ENCODE data around the gene SHH. TPM values are rescaled to one million over a fixed set of nuclear protein-coding genes. Genes with fewer than 3 reads are reported as not detected.
A peak's percentile ranks its signal among the peaks of the same experiment; 100 is the strongest.

SHH gene
- total and polyA plus RNA-seq, 2 donors (not counting 3 experiments of a cell fraction or from before 2014, with no cell fraction given), result not detected

- H3K27ac ChIP-seq (ENCODE audit: insufficient read depth, low read depth, low read length), result no peak overlapping the region
- dilution Hi-C loops (cut with MboI; ENCODE audit: extremely low pct_ligation_motif_present, low sequenced_read_pairs) (no loop called here), intact Hi-C loops (cut with micrococcal nuclease) (loop anchor here (1.0 kb wide), 3 partner anchors 136 to 949 kb away; no protein-coding TSS in a partner anchor)
- H3K4me2 ChIP-seq (ENCODE audit: insufficient read depth, low read length), result no peak overlapping the region
- no peak overlapping the region for H3K9ac ChIP-seq (replicated peaks; ENCODE audit: extremely low read depth, insufficient read depth, low read length)
- CTCF ChIA-PET, result interaction anchor here (0.6 to 3.5 kb wide), 9 partner anchors 10 to 1412 kb away, joined by 3 to 25 read pairs (median 4); no protein-coding TSS in a partner anchor
- no peaks in the 10 kb centered on the region for H4K20me1 ChIP-seq (replicated peaks; ENCODE audit: control insufficient read depth, extremely low read depth, insufficient read depth, low read length)
- DNase-seq (ENCODE audit: low read depth, low spot score) (peak; percentile 34), FAIRE-seq (peak; percentile 55)
- peaks cover 6% of the 10 kb centered on the region for H3K4me1 ChIP-seq (ENCODE audit: control insufficient read depth, extremely low read depth, insufficient read depth, low read length)
- H3K79me2 ChIP-seq (ENCODE audit: control insufficient read depth, insufficient read depth, low read length), result no peaks in the 10 kb centered on the region
- H3K27me3 ChIP-seq (ENCODE audit: control insufficient read depth in 2 of 2, insufficient read depth in 2 of 2, low read length in 2 of 2), result peaks cover 34 to 42% of the 10 kb centered on the region in 2 experiments
- no peak overlapping the region for H3K4me3 ChIP-seq (replicated peaks in 1 of 3; ENCODE audit: insufficient read depth in 1 of 3, low read depth in 1 of 3, low read length in 3 of 3)
- POLR2A ChIA-PET, result no interaction called here
- H3K9me1 ChIP-seq (replicated peaks; ENCODE audit: control insufficient read depth, extremely low read depth, insufficient read depth, low read length), result no peaks in the 10 kb centered on the region
- H2AFZ ChIP-seq (ENCODE audit: low read depth, low read length), result no peak overlapping the region
- no TSS peak for BruUV-seq (replicated peaks)
- TF ChIP-seq EZH2 (IDR thresholded peaks at IDR 0.05; ENCODE audit: borderline replicate concordance, low read depth, low read length, severe bottlenecking), result no peak
- TF ChIP-seq CTCF (IDR thresholded peaks at IDR 0.05; ENCODE audit: extremely low read depth in 1 of 2, insufficient read depth in 1 of 2, low read depth in 1 of 2, low read length in 2 of 2), result peak; percentile 31 to 88
- no peaks in the 10 kb centered on the region for H3K36me3 ChIP-seq (ENCODE audit: control insufficient read depth in 2 of 2, extremely low read depth in 1 of 2, insufficient read depth in 2 of 2, low read length in 2 of 2)
- H3K9me3 ChIP-seq (replicated peaks; ENCODE audit: control insufficient read depth, insufficient read depth, low read length), result no peaks in the 10 kb centered on the region
These were observed 3.3 kb upstream of the SHH start for GRCh38 chr7:155815332-155816191.
